T1000 (cell line): ENCODE measurements around the gene SLC9A2.

Source experiments
- DNase-seq: peaks from one replicate; lab custom pipeline; 2025; ENCODE audit warnings: mixed read lengths; lab: John Stamatoyannopoulos, UW

Gene SLC9A2

GRCh38 chr2:102620332-102620731 is 979 bp downstream of the SLC9A2 start:
- no peak for DNase-seq

GRCh38 chr2:102621630-102622029 is 2.3 kb downstream of the SLC9A2 start:
- DNase-seq: no peak

- DNase-seq: no peak
Measured at GRCh38 chr2:102622646-102623045, 3.3 kb downstream of the SLC9A2 start.

- DNase-seq: no peak
Measured at GRCh38 chr2:102630458-102630857, 11.1 kb downstream of the SLC9A2 start.

- no peak for DNase-seq
Measured at GRCh38 chr2:102632380-102633175, 13.2 kb downstream of the SLC9A2 start.

GRCh38 chr2:102634831-102635241 is 15.5 kb downstream of the SLC9A2 start:
- DNase-seq: no peak

GRCh38 chr2:102635317-102635716 is 16.0 kb downstream of the SLC9A2 start:
- no peak for DNase-seq

- no peak for DNase-seq
Measured at GRCh38 chr2:102636283-102636907, 17.0 kb downstream of the SLC9A2 start.

- DNase-seq: no peak
Measured at GRCh38 chr2:102637358-102637757, 18.0 kb downstream of the SLC9A2 start.

- DNase-seq: no peak
Measured at GRCh38 chr2:102639429-102639828, 20.1 kb downstream of the SLC9A2 start.

- DNase-seq: no peak
Measured at GRCh38 chr2:102652126-102652525, 32.8 kb downstream of the SLC9A2 start.

GRCh38 chr2:102657770-102658169 is 38.4 kb downstream of the SLC9A2 start:
- DNase-seq: no peak

- no peak for DNase-seq
Measured at GRCh38 chr2:102660070-102660469, 40.7 kb downstream of the SLC9A2 start.

- no peak for DNase-seq
Measured at GRCh38 chr2:102660574-102660973, 41.2 kb downstream of the SLC9A2 start.

- no peak for DNase-seq
Measured at GRCh38 chr2:102661846-102662245, 42.5 kb downstream of the SLC9A2 start.

- no peak for DNase-seq
Measured at GRCh38 chr2:102662833-102663232, 43.5 kb downstream of the SLC9A2 start.

- no peak for DNase-seq
Measured at GRCh38 chr2:102663381-102663780, 44.0 kb downstream of the SLC9A2 start.

GRCh38 chr2:102664471-102664909 is 45.1 kb downstream of the SLC9A2 start:
- no peak for DNase-seq

GRCh38 chr2:102667072-102667471 is 47.7 kb downstream of the SLC9A2 start:
- DNase-seq: no peak

GRCh38 chr2:102668171-102668570 is 48.8 kb downstream of the SLC9A2 start:
- no peak for DNase-seq

GRCh38 chr2:102669401-102669800 is 50.0 kb downstream of the SLC9A2 start:
- no peak for DNase-seq

GRCh38 chr2:102672107-102672776 is 52.9 kb downstream of the SLC9A2 start:
- no peak for DNase-seq

- DNase-seq: no peak
Measured at GRCh38 chr2:102674370-102674769, 55.0 kb downstream of the SLC9A2 start.
